Activated naive CD4-positive, alpha-beta T cell (primary cell): ENCODE data around the gene PAGR1.
A peak's percentile ranks its signal among the peaks of the same experiment; 100 is the strongest.

Source experiments
- DNase-seq, 4 experiments: peaks; one replicate each; lab custom pipeline; 2025; lab: John Stamatoyannopoulos, UW

The PAGR1 gene

GRCh38 chr16:29835926-29836325, 20.0 kb downstream of the PAGR1 start:
- DNase-seq, result no peak

- no peak for DNase-seq
These were observed 20.7 kb downstream of the PAGR1 start for GRCh38 chr16:29836623-29837022.

- no peak for DNase-seq
These were observed 21.9 kb downstream of the PAGR1 start for GRCh38 chr16:29837841-29838240.

GRCh38 chr16:29839822-29840221, 23.9 kb downstream of the PAGR1 start:
- no peak for DNase-seq

DNA sequence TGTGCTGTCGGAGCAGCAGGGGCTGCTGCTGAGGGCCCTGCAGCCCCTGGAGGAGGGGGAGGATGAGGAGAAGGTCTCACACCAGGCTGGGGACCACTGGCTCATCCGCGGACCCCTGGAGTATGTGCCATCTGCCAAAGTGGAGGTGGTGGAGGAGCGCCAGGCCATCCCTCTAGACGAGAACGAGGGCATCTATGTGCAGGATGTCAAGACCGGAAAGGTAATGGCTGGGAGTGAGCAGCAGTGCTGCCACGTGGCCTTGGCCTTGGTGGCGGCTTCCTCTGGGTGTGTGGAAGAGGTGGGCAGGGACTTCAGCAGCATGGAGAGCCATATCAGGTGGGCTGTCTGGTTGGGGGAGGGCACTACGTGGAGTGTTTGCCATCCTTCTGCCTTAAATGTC, 24.3 kb downstream of the PAGR1 start:
- no peak for DNase-seq

GRCh38 chr16:29841631-29842030, 25.7 kb downstream of the PAGR1 start:
- DNase-seq, result no peak

DNA sequence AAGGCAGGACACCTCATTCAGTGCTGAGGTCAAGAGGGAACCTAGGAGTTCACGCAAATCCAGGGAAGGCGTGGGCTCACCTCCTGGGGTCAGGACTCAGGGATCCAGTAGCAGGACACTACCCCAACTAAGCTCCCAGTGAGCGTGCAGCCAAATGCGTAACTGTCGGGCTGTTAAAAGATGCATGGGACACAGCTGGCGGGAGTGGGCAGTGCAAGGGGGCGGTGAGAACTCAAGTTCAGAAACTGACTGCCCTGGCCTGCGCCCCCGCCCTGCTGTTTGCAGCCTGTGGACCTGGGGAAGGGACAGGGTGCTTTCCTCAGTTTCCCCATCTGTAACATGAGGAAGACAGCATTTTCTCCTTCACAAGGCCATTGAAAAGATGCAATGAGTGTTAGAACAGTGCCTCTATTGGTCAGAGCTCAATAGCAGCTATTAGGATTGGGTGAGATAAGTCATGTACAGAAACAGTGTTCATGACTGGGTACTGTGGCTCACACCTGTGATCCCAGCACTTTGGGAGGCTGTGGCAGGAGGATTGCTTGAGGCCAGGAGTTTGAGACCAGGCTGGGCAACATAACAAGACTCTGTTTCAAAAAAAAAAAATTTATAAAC, 26.9 kb downstream of the PAGR1 start:
- no peak for DNase-seq

DNA sequence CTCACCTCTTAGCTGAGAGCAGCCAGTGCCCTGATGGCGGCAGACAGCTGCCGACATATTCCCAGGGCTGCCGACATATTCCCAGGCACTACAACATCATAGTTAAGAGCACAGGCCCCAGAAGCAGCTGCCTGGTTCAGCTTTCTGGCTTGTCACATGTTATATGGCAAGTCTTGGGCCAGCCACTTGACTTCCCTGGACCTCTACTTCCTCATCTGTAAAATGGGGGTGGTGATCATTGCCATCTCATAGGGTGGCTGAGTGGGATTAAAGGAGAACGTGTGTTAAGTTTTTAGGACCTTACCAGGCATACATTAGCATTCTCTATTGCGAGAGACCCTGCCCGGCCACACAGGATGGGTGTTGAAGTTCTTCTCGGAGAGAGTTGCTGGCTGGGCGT, 28.0 kb downstream of the PAGR1 start:
- no peak for DNase-seq

DNA sequence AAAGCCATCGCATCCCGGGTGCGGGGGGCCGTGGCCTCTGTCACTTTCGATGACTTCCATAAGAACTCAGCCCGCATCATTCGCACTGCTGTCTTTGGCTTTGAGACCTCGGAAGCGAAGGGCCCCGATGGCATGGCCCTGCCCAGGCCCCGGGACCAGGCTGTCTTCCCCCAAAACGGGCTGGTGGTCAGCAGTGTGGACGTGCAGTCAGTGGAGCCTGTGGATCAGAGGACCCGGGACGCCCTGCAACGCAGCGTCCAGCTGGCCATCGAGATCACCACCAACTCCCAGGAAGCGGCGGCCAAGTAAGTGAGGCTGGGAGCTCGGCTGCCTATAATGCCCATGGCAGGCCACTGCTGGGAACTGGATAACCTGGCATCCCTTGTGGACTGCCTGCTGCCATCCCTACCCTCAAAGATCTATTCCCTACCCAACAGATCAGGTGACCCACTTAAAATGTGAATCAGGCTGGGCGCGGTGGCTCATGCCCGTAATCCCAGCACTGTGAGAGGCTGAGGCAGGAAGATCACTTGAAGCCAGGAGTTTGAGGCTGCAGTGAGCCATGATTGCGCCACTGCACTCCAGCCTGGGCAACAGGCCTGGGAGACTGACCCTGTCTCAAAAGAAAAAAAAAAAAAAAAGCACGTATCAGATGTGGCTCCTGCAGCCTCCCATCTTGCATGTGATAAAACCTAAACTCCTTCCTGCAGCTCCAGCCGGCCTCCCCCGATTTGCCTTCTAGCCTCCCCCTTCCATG, 28.8 kb downstream of the PAGR1 start:
- DNase-seq, result no peak

DNA sequence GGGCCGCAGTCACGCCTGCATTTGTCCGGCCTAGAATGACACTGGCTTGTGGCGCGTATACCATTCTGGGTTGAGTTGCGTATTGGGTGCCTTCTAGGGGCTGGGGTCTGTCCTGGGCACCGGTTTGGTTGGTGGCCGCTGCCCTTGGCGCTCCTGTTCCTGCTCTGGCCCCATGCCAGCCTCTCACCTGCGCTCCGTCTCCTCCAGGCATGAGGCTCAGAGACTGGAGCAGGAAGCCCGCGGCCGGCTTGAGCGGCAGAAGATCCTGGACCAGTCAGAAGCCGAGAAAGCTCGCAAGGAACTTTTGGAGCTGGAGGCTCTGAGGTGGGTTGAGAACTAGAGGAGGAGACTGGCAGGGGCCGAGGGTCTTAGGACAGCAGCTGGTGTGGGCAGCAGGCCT, 29.7 kb downstream of the PAGR1 start:
- no peak for DNase-seq

DNA sequence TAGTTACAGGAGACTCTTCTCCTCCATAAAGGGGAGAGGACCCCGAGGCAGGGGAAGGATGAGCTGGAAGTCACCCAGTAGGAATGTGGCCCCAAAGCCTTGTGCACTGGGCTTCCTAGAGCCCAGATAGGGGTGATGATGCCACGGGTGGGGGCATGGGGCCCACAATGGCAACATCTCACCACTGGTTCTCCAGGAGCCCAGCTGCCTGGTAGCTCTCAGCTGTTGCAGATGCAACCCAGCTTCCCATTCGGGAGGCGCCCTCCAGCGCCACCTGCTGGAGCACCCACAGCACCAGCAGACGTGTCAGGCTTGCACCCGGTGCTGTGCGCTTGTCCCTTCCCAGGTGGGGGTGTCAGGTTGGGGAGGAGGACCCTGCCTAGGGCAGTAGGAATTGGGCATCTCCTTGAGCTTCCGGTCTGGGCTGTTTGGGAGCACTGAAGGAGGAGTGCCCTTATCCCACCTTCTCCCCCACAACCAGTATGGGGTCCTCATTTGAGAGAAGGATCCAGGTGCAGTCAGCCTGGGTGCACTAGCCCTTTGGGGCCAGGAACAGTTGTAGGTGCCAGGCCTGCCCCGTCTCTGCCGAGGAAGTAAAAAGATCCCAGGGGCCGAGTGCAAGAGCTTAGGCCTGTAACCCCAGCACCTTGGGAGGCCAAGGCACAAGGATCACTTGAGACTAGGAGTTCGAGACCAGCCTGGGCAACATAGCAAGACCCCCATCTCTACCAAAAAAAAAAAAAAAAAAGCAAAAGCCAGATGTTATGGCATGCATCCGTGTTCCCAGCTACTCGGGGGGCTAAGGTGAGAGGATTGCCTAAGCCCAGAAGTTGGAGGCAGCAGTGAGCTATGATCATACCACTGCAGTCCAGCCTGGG, 32.7 kb downstream of the PAGR1 start:
- peak; percentile 54 to 83 (median 70) for DNase-seq

DNA sequence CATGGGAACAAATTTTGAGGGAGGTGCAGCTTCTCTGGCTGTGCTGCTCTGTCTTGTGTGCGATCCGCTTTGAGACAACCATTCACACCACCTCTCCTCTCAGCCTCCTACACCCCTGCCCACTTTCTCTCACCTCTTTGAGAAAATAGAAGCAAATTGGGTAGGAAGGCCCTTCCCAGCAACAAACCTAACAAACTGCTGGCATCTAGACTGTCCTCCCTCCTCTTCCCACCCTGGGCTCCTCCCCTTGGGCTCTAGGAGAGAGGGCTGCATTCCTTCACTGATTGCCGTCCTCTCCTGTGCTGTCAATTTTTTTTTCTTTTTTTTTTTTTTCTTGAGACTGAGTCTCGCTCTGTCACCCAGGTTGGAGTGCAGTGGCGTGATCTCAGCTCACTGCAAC, 33.6 kb downstream of the PAGR1 start:
- DNase-seq, result no peak

DNA sequence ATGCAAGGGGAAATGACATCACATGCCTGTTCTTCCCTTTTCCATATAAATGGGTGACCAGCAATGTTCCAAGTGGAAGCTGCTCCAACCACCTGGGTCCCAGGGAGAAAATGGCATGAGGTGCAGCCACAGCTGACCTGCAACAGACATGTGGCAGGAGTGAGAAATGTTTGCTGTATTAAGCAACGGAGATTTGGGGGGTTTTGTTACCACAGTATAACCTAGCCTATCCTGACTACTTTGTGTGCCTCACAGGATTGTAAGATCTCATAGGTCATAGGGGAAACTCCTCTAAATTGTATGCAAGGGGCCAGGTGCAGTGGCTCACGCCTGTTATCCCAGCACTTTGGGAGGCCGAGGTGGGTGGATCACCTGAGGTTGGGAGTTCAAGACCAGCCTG, 35.0 kb downstream of the PAGR1 start:
- no peak for DNase-seq

- no peak for DNase-seq
These were observed 36.7 kb downstream of the PAGR1 start for GRCh38 chr16:29852654-29853053.

GRCh38 chr16:29854520-29855100, 38.7 kb downstream of the PAGR1 start:
- DNase-seq, result no peak

GRCh38 chr16:29857133-29857760, 41.3 kb downstream of the PAGR1 start:
- no peak for DNase-seq

DNA sequence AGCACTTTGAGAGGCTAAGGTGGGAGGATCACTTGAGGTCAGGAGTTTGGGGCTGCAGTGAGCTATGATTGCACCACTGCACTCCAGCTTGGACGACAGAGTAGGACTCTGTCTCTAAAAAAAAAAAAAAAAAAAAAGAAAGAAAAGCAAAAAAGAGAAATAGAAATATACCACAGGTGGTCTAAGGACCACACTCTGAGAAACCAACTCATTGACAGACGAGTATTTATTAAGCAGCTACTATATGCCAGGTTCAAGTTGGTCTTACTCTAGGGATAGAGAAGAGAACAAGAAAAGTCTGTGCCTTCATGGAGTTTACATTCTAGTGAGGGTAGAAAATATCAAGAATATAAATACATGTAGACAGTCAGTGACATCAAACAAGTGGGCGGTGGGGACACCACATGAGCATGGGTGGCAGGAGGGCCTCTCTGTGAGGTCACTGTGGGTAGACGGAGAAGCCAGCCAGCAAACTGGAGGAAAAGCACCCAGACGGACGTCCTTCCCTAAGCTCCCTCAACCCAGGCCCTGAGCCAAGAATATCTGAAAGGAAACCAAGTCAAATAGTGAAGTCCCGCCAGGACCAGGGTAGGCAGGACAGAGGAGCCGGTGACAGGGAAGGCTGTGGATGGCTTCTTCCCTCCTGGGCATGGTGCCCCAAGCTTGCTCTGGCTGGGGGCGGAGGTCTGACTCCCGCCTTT, 42.3 kb downstream of the PAGR1 start:
- DNase-seq, result no peak

GRCh38 chr16:29858974-29859373, 43.0 kb downstream of the PAGR1 start:
- no peak for DNase-seq

DNA sequence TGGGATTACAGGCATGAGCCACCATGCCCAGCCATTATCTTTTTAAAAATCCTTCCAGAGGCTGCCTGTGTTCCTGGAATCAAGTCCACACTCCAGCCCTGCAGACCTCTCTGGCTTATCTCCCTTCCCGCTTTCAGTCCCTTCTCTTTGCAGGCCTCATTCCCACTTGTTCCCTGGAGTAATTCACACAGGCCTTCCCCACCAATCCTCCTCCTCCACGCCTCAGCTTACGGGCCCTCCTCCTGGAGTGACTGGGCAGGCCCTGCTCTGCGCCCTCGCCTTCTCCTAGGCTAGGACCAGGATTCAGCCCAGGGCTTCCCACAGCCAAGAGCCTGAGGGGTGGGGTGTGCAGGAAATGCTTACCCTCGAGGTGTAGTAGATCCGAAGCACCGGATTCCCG, 44.3 kb downstream of the PAGR1 start:
- DNase-seq, result no peak

DNA sequence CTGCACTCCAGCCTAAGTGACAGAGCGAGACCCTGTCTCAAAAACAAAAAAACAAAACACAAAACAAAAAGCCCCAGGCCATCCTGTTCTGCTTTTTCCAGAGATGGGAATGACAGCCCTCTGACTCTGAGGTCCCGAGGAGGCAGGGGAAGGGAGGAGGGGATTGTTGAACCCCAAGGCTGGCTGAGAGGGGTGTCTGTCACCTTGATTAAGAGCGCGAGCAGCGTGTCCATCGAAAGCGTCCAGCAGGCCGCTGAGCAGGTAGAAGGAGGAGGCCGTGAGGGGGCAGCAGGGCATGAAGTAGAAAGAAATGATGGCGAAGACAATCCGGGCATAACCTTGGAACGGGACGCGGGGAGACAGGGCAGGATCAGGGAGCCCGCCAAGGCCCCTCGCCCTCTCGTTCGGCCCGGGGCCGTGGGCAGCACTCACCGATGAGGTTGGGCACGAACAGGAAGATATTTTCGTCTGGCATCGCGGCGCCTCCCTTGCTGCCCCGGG, 46.5 kb downstream of the PAGR1 start:
- DNase-seq, result no peak
